Measurements from ENCODE around the gene TMEM161A.
A peak's percentile ranks its signal among the peaks of the same experiment; 100 is the strongest.
"Not testable (repeated sequence)": the region's sequence is repeated elsewhere in the genome, so short reads cannot be mapped to it uniquely, and the experiment has no call there.

Gene TMEM161A

GRCh38 chr19:19176950-19177349 lies 38.7 kb upstream of the TMEM161A start:
- no peak overlapping the region for H3K4me3 Mint-ChIP-seq
- DNase-seq, result no peak
- H3K27me3 Mint-ChIP-seq (ENCODE audit: low read depth, poor library complexity), result no peaks in the 10 kb centered on the region
- no peak for TF ChIP-seq CTCF (IDR thresholded peaks at IDR 0.05)
- H3K36me3 Mint-ChIP-seq (ENCODE audit: low read depth), result peaks cover 16% of the 10 kb centered on the region
- H3K9me3 Mint-ChIP-seq, result no peaks in the 10 kb centered on the region
- H3K4me1 Mint-ChIP-seq, result peaks cover 7% of the 10 kb centered on the region
- no peak overlapping the region for H3K27ac Mint-ChIP-seq

GRCh38 chr19:19173243-19173642 lies 35.0 kb upstream of the TMEM161A start:
- peaks cover 31% of the 10 kb centered on the region for H3K27me3 Mint-ChIP-seq (ENCODE audit: low read depth, poor library complexity)
- not testable (repeated sequence) for DNase-seq; H3K4me3 Mint-ChIP-seq; H3K9me3 Mint-ChIP-seq; H3K36me3 Mint-ChIP-seq (ENCODE audit: low read depth); H3K27ac Mint-ChIP-seq
- H3K4me1 Mint-ChIP-seq, result peaks cover 30% of the 10 kb centered on the region

GRCh38 chr19:19171821-19172532 lies 33.7 kb upstream of the TMEM161A start:
- Mint-ChIP-seq H3K4me1 (peaks cover 30% of the 10 kb centered on the region), H3K4me3 (peak overlapping the region; percentile 41), H3K27me3 (ENCODE audit: low read depth, poor library complexity) (peaks cover 41% of the 10 kb centered on the region), H3K9me3 (no peaks in the 10 kb centered on the region), H3K36me3 (ENCODE audit: low read depth) (no peaks in the 10 kb centered on the region), H3K27ac (no peak overlapping the region)
- DNase-seq, result peak; percentile 18
- TF ChIP-seq CTCF (IDR thresholded peaks at IDR 0.05), result no peak

- peaks cover 30% of the 10 kb centered on the region for H3K4me1 Mint-ChIP-seq
- no peaks in the 10 kb centered on the region for H3K9me3 Mint-ChIP-seq
- H3K4me3 Mint-ChIP-seq, result peak overlapping the region; percentile 75
- no peak for DNase-seq
- no peaks in the 10 kb centered on the region for H3K36me3 Mint-ChIP-seq (ENCODE audit: low read depth)
- H3K27ac Mint-ChIP-seq, result peak overlapping the region; percentile 50
- H3K27me3 Mint-ChIP-seq (ENCODE audit: low read depth, poor library complexity), result peaks cover 42% of the 10 kb centered on the region
- TF ChIP-seq CTCF (IDR thresholded peaks at IDR 0.05), result no peak
Observed at GRCh38 chr19:19170873-19171672, 32.8 kb upstream of the TMEM161A start.

GRCh38 chr19:19170053-19170872 lies 32.0 kb upstream of the TMEM161A start, which contains the start of gene MEF2B:
TSS of gene MEF2B (minus strand) at chr19:19170263. CDS start at chr19:19150735, 19,528 bp downstream.
- no peak for TF ChIP-seq CTCF (IDR thresholded peaks at IDR 0.05)
- peak; percentile 92 for DNase-seq
- peaks cover 30% of the 10 kb centered on the region for H3K4me1 Mint-ChIP-seq
- no peaks in the 10 kb centered on the region for H3K9me3 Mint-ChIP-seq
- H3K36me3 Mint-ChIP-seq (ENCODE audit: low read depth), result no peaks in the 10 kb centered on the region
- H3K27ac Mint-ChIP-seq, result no peak within 1 kb of the TSS
- H3K27me3 Mint-ChIP-seq (ENCODE audit: low read depth, poor library complexity), result peaks cover 42% of the 10 kb centered on the region
- H3K4me3 Mint-ChIP-seq, result peak within 1 kb of the TSS; percentile 75
